A549 (cell line): Measurements from ENCODE around the gene SRGN. TPM values are rescaled to one million over a fixed set of nuclear protein-coding genes. Genes with fewer than 3 reads are reported as not detected.

ENCODE experiments used
- ATAC-seq, 2 experiments: fragments of 200-7000 bp in 1 of 2; fragments of >200 bp in 1 of 2; cut with Nextera tagmentation in 1 of 2; cut with Tn5 transposase in 1 of 2; 3 replicates each; pipeline versions ENCODE4 v1.8.0 to v1.9.1; 2018 to 2020; ENCODE audit warnings: mild to moderate bottlenecking in 1 of 2, moderate library complexity in 1 of 2
- CTCF ChIA-PET: fragments of 300-600 bp; sonication (Branson Sonifier 250); formaldehyde crosslinking; extraction: SDS; loops from one replicate; lab custom pipeline; 2021; ENCODE audit warnings: antibody characterized with exemption, inconsistent platforms; lab: Yijun Ruan, JAX
- POLR2A ChIA-PET: fragments of 350-600 bp; formaldehyde crosslinking; extraction: SDS; loops from one replicate; lab custom pipeline; 2021; ENCODE audit warnings: antibody characterized with exemption, inconsistent platforms; lab: Yijun Ruan, JAX
- DNase-seq, 2 experiments: peaks; one replicate each; pipeline versions ENCODE4 v3.0.0 to v3.0.0-alpha.2; 2011 to 2016; ENCODE audit warnings: low read depth in 1 of 2, low spot score in 1 of 2
- FAIRE-seq: peaks from 2 replicates; lab custom pipeline; 2011; peaks lifted over from hg19 to GRCh38; lab: Jason Lieb, UNC
- H3K27ac ChIP-seq, 2 experiments: fragments of >200 bp; sonication (Bioruptor Twin); formaldehyde crosslinking; 3 replicates each; pipeline ENCODE4 v1.5.1; 2016 to 2017
- H3K4me1 ChIP-seq: fragments of >200 bp; sonication (Bioruptor Twin); formaldehyde crosslinking; 3 replicates; pipeline ENCODE4 v1.6.1; 2016
- H3K4me2 ChIP-seq: fragments of >200 bp; sonication (Bioruptor Twin); formaldehyde crosslinking; 3 replicates; pipeline ENCODE4 v1.6.1; 2016
- H3K4me3 ChIP-seq: fragments of >200 bp; sonication (Bioruptor Twin); formaldehyde crosslinking; 3 replicates; pipeline ENCODE4 v1.5.1; 2016
- H3K9me3 ChIP-seq: fragments of >200 bp; sonication (Bioruptor Twin); formaldehyde crosslinking; 3 replicates; pipeline ENCODE4 v1.6.1; 2016
- ATOH8 ChIP-seq: fragments of 250-450 bp; sonication (Bioruptor Pico); IDR thresholded peaks from 2 replicates; pipeline ENCODE4 v1.5.0; 2020; ENCODE audit warnings: low read depth, mild to moderate bottlenecking, moderate library complexity
- BHLHE40 ChIP-seq: IDR thresholded peaks from 2 replicates; pipeline ENCODE4 v1.6.1; 2012; ENCODE audit warnings: low read depth, low read length, inconsistent platforms
- CBX2 ChIP-seq: fragments of 200-600 bp; sonication (generic); IDR thresholded peaks from 2 replicates; pipeline ENCODE4 v1.6.1; 2016; ENCODE audit warnings: low read depth, mild to moderate bottlenecking, borderline replicate concordance
- CBX8 ChIP-seq: fragments of 200-600 bp; sonication (generic); IDR thresholded peaks from 2 replicates; pipeline ENCODE4 v1.6.1; 2016
- CEBPB ChIP-seq, 2 experiments: fragments of >200 bp in 1 of 2; sonication (Bioruptor Twin) in 1 of 2; formaldehyde crosslinking in 1 of 2; IDR thresholded peaks; 2 replicates each; pipeline ENCODE4 v1.6.1; 2012 to 2016
- FOSB ChIP-seq: fragments of 250-450 bp; sonication (Bioruptor Pico); IDR thresholded peaks from 2 replicates; pipeline ENCODE4 v1.5.0; 2020; ENCODE audit warnings: mild to moderate bottlenecking, moderate library complexity
- GATA3 ChIP-seq: IDR thresholded peaks from 2 replicates; pipeline ENCODE4 v1.6.1; 2012; ENCODE audit warnings: borderline replicate concordance
- HES2 ChIP-seq: fragments of >200 bp; sonication (Bioruptor Twin); formaldehyde crosslinking; IDR thresholded peaks from 2 replicates; pipeline ENCODE4 v1.6.1; 2016
- JUN ChIP-seq, 2 experiments: fragments of >200 bp; sonication (Bioruptor Twin); formaldehyde crosslinking; IDR thresholded peaks; 2 replicates in 1 of 2; 3 replicates in 1 of 2; pipeline ENCODE4 v1.6.1; 2016 to 2017
- MAFK ChIP-seq: fragments of 450-650 bp; IDR thresholded peaks from 2 replicates; pipeline ENCODE4 v1.6.1; 2014; ENCODE audit not compliant: partially characterized antibody
- MAX ChIP-seq: IDR thresholded peaks from 2 replicates; pipeline ENCODE4 v1.6.1; 2012
- MYC ChIP-seq: IDR thresholded peaks from 2 replicates; pipeline ENCODE4 v1.6.1; 2012; ENCODE audit warnings: mild to moderate bottlenecking, inconsistent platforms, low read length, improper control_type of control experiment, borderline replicate concordance
- NR3C1 ChIP-seq: fragments of >200 bp; sonication (Bioruptor Twin); formaldehyde crosslinking; IDR thresholded peaks from 3 replicates; pipeline ENCODE4 v1.6.1; 2017
- PBX3 ChIP-seq: IDR thresholded peaks from 2 replicates; pipeline ENCODE4 v1.6.1; 2012
- POLR2AphosphoS2 ChIP-seq: conservative IDR thresholded peaks from 2 replicates; pipeline ENCODE4 v1.6.1; 2012; ENCODE audit warnings: low read length, improper control_type of control experiment, inconsistent platforms
- RAD21 ChIP-seq, 2 experiments: fragments of >200 bp in 1 of 2; sonication (Bioruptor Twin) in 1 of 2; formaldehyde crosslinking in 1 of 2; IDR thresholded peaks in 1 of 2; conservative IDR thresholded peaks in 1 of 2; 2 replicates in 1 of 2; 3 replicates in 1 of 2; pipeline ENCODE4 v1.6.1; 2012 to 2018; ENCODE audit warnings: inconsistent platforms in 1 of 2
- RARB ChIP-seq: fragments of 250-450 bp; sonication (Bioruptor Pico); IDR thresholded peaks from 2 replicates; pipeline ENCODE4 v1.8.0; 2021; ENCODE audit warnings: mild to moderate bottlenecking, moderate library complexity
- RFX5 ChIP-seq: fragments of 450-650 bp; IDR thresholded peaks from 2 replicates; pipeline ENCODE4 v1.7.1; 2014; ENCODE audit warnings: antibody characterized with exemption, mild to moderate bottlenecking, moderate library complexity
- RNF2 ChIP-seq: fragments of 200-600 bp; sonication (generic); IDR thresholded peaks from 2 replicates; pipeline ENCODE4 v1.6.1; 2016; ENCODE audit warnings: low read depth, mild to moderate bottlenecking, antibody characterized with exemption, moderate library complexity, borderline replicate concordance
- SMC3 ChIP-seq: fragments of >200 bp; sonication (Bioruptor Twin); formaldehyde crosslinking; IDR thresholded peaks from 3 replicates; pipeline ENCODE4 v1.6.1; 2018; ENCODE audit warnings: inconsistent platforms
- SREBF2 ChIP-seq: fragments of 450-650 bp; IDR thresholded peaks from 2 replicates; pipeline ENCODE4 v1.6.1; 2014; ENCODE audit warnings: mild to moderate bottlenecking, moderate library complexity
- ZC3H11A ChIP-seq: fragments of 450-650 bp; IDR thresholded peaks from 2 replicates; pipeline ENCODE4 v1.6.1; 2014; ENCODE audit warnings: antibody characterized with exemption, mild to moderate bottlenecking
- ZFP36 ChIP-seq: fragments of 450-650 bp; IDR thresholded peaks from 2 replicates; pipeline ENCODE4 v1.6.1; 2014; ENCODE audit warnings: borderline replicate concordance; ENCODE audit not compliant: partially characterized antibody
- ZNF302 ChIP-seq: fragments of 250-450 bp; sonication (Bioruptor Pico); IDR thresholded peaks from 2 replicates; pipeline ENCODE4 v1.9.0; 2021; ENCODE audit warnings: inconsistent platforms, mild to moderate bottlenecking, moderate library complexity
- WGBS: methylation state at CpG from one replicate; pipeline ENCODE4 v1.1.6; 2017; ENCODE audit errors: missing lambda C conversion rate; 5-methylcytosine and 5-hydroxymethylcytosine counted together
- polyA plus RNA-seq, 4 experiments: library from polyadenylated mRNA; depleted of rRNA in 3 of 4; stranded (reverse); fragments of >200 nt; fragmentation: RNase III in 1 of 4; extraction: RNeasy Plus Mini Kit Qiagen cat#74134 plus additional on column Dnase treatment in 1 of 4; gene quantifications; 2 replicates in 3 of 4; 3 replicates in 1 of 4; pipeline ENCODE4 v1.2.3, GENCODE V29; 2011 to 2017

SRGN gene
- polyA plus RNA-seq, 2 of the 4 experiments (the other 2 are of a cell fraction) = 51.9 to 88.7 TPM

- Histone ChIP-seq H3K4me1 (peaks cover 10% of the 10 kb centered on the region), H3K4me2 (no peak overlapping the region), H3K27ac (no peak overlapping the region), H3K4me3 (no peak overlapping the region), H3K9me3 (no peaks in the 10 kb centered on the region)
- FAIRE-seq = no peak
- WGBS = 91% methylated on average over 5 of the region's 5 CpGs
- CTCF ChIA-PET = interaction anchor here (1.0 to 1.2 kb wide), 2 partner anchors 19 to 64 kb away, joined by 3 read pairs; no protein-coding TSS in a partner anchor
- TF ChIP-seq POLR2AphosphoS2 (no peak), ZNF302 (CRISPR knock-in tag) (no peak), CEBPB (IDR thresholded peaks at IDR 0.05) (no peak), MYC (no peak), PBX3 (no peak), GATA3 (no peak), ZFP36 (no peak)
- DNase-seq = no peak
- no peak for ATAC-seq
- POLR2A ChIA-PET = no interaction called here
Observed at GRCh38 chr10:69068549-69068948, 19.4 kb upstream of the SRGN start.

GRCh38 chr10:69069090-69070042, 18.5 kb upstream of the SRGN start:
- Histone ChIP-seq H3K4me1 (peaks cover 10% of the 10 kb centered on the region), H3K27ac (no peak overlapping the region), H3K9me3 (no peaks in the 10 kb centered on the region), H3K4me2 (no peak overlapping the region), H3K4me3 (no peak overlapping the region)
- ATAC-seq (no peak), DNase-seq (no peak), FAIRE-seq (no peak)
- ChIA-PET POLR2A (no interaction called here), CTCF (interaction anchor here (0.6 to 1.5 kb wide), 3 partner anchors 25 to 438 kb away, joined by 4 to 5 read pairs (median 4); no protein-coding TSS in a partner anchor)
- WGBS = 84% methylated on average over 19 of the region's 19 CpGs
- TF ChIP-seq RARB (no peak), ATOH8 (no peak), ZNF302 (CRISPR knock-in tag) (no peak), CBX2 (no peak), RNF2 (no peak), SMC3 (no peak), FOSB (no peak), SREBF2 (no peak), JUN (IDR thresholded peaks at IDR 0.05) (no peak), MAX (no peak), NR3C1 (no peak), RAD21 (conservative IDR thresholded peaks at IDR 0.05 in 1 of 2, IDR thresholded peaks at IDR 0.05 in 1 of 2) (no peak), BHLHE40 (no peak), CBX8 (no peak), HES2 (no peak)

GRCh38 chr10:69070951-69071350, 17.0 kb upstream of the SRGN start:
- Histone ChIP-seq H3K4me2 (no peak overlapping the region), H3K4me1 (peaks cover 3% of the 10 kb centered on the region), H3K4me3 (no peak overlapping the region), H3K9me3 (no peaks in the 10 kb centered on the region), H3K27ac (no peak overlapping the region; a peak in 1 of 6 replicates)
- ChIA-PET POLR2A (interaction anchor here (0.6 kb wide), 2 partner anchors 12 to 42 kb away, joined by 3 to 4 read pairs; no protein-coding TSS in a partner anchor), CTCF (interaction anchor here (0.6 to 3.3 kb wide), 3 partner anchors 23 to 539 kb away, joined by 4 to 10 read pairs (median 4); no protein-coding TSS in a partner anchor)
- FAIRE-seq (no peak), DNase-seq (no peak), ATAC-seq (no peak)
- WGBS = 82% methylated on average over 4 of the region's 4 CpGs
- TF ChIP-seq ZC3H11A (no peak), NR3C1 (no peak), MAFK (no peak), RNF2 (no peak), ZFP36 (no peak), RFX5 (no peak)
